Loucy (cell line): Measurements from ENCODE around the gene PTMA.

Experiments
- CTCF ChIP-seq: fragments of 200-600 bp; sonication (generic); conservative IDR thresholded peaks from 2 replicates; pipeline ENCODE4 v1.5.1; 2014; ENCODE audit warnings: mild to moderate bottlenecking, antibody characterized with exemption, low read length
- EZH2phosphoT487 ChIP-seq: fragments of 200-600 bp; IDR thresholded peaks from 2 replicates; pipeline ENCODE4 v1.6.1; 2018; ENCODE audit warnings: antibody characterized with exemption, mild to moderate bottlenecking, moderate library complexity, borderline replicate concordance

- TF ChIP-seq CTCF (no peak), EZH2phosphoT487 (no peak)
These were observed 2.7 kb downstream of the PTMA start for GRCh38 chr2:231710799-231711676.
